OCI-LY1 (cell line): ENCODE results near the gene AMIGO3.

Experiments used
- H2AFZ ChIP-seq: fragments of 200-600 bp; sonication (generic), shearing (Covaris generic); 2 replicates; pipeline ENCODE4 v1.6.0; 2014; ENCODE audit warnings: antibody characterized with exemption, mild to moderate bottlenecking, low read length
- H3F3A ChIP-seq: fragments of 200-600 bp; sonication (generic), shearing (Covaris generic); 2 replicates; pipeline ENCODE4 v1.6.0; 2014; ENCODE audit warnings: mild to moderate bottlenecking, antibody characterized with exemption, low read length, moderate library complexity; ENCODE audit not compliant: insufficient read depth
- H3K27ac ChIP-seq: fragments of 200-600 bp; sonication (generic); 2 replicates; pipeline ENCODE4 v1.5.1; 2014; ENCODE audit warnings: low read length, mixed run types, mild to moderate bottlenecking, low read depth; ENCODE audit not compliant: poor library complexity, severe bottlenecking
- H3K27me3 ChIP-seq: fragments of 200-600 bp; sonication (generic); 2 replicates; pipeline ENCODE4 v1.6.0; 2014; ENCODE audit warnings: antibody characterized with exemption, mild to moderate bottlenecking, low read length, moderate library complexity; ENCODE audit not compliant: insufficient read depth
- H3K36me3 ChIP-seq: fragments of 200-600 bp; sonication (generic); 2 replicates; pipeline ENCODE4 v1.6.1; 2014; ENCODE audit warnings: mild to moderate bottlenecking, antibody characterized with exemption, low read length, moderate library complexity, mixed read lengths; ENCODE audit not compliant: insufficient read depth
- H3K4me1 ChIP-seq: fragments of 200-600 bp; sonication (generic); 2 replicates; pipeline ENCODE4 v1.5.1; 2014; ENCODE audit warnings: mild to moderate bottlenecking, low read length, moderate library complexity; ENCODE audit not compliant: insufficient read depth, severe bottlenecking
- H3K4me2 ChIP-seq: fragments of 200-600 bp; sonication (generic), shearing (Covaris generic); 2 replicates; pipeline ENCODE4 v1.6.1; 2014; ENCODE audit warnings: low read length
- H3K4me3 ChIP-seq: fragments of 200-600 bp; sonication (generic); 2 replicates; pipeline ENCODE4 v1.5.1; 2014; ENCODE audit warnings: low read length, low read depth, mild to moderate bottlenecking, mixed read lengths; ENCODE audit not compliant: poor library complexity, severe bottlenecking
- H3K79me2 ChIP-seq: fragments of 200-600 bp; shearing (Covaris generic); 2 replicates; pipeline ENCODE4 v1.6.1; 2016; ENCODE audit warnings: mixed run types, low read length, mixed read lengths; ENCODE audit not compliant: insufficient read depth
- H3K9ac ChIP-seq: fragments of 200-600 bp; sonication (generic), shearing (Covaris generic); 2 replicates; pipeline ENCODE4 v1.6.1; 2014; ENCODE audit warnings: mild to moderate bottlenecking, low read length, mixed read lengths
- H3K9me2 ChIP-seq: fragments of 200-600 bp; sonication (generic), shearing (Covaris generic); 2 replicates; pipeline ENCODE4 v1.6.1; 2014; ENCODE audit warnings: low read depth, mild to moderate bottlenecking, low read length, mixed read lengths
- H3K9me3 ChIP-seq: fragments of 200-600 bp; shearing (Covaris generic); 2 replicates; pipeline ENCODE4 v1.6.1; 2014; ENCODE audit warnings: low read length, mixed read lengths
- H4K20me1 ChIP-seq: fragments of 200-600 bp; sonication (generic), shearing (Covaris generic); 2 replicates; pipeline ENCODE4 v1.6.0; 2016; ENCODE audit warnings: mild to moderate bottlenecking, low read length; ENCODE audit not compliant: insufficient read depth
- EZH2 ChIP-seq: fragments of 200-600 bp; sonication (generic), shearing (Covaris generic); IDR thresholded peaks from 2 replicates; pipeline ENCODE4 v1.8.0; 2017; ENCODE audit warnings: borderline replicate concordance, mixed run types, mild to moderate bottlenecking, antibody characterized with exemption, low read length, moderate library complexity, mixed read lengths
- TF ChIP-seq, protein P1 (sequence below): fragments of 200-600 bp; sonication (generic), shearing (Covaris generic); IDR thresholded peaks from 2 replicates; pipeline ENCODE4 v1.5.1; 2017; ENCODE audit warnings: mild to moderate bottlenecking, antibody characterized with exemption, low read length, moderate library complexity, mixed read lengths

The AMIGO3 gene

DNA sequence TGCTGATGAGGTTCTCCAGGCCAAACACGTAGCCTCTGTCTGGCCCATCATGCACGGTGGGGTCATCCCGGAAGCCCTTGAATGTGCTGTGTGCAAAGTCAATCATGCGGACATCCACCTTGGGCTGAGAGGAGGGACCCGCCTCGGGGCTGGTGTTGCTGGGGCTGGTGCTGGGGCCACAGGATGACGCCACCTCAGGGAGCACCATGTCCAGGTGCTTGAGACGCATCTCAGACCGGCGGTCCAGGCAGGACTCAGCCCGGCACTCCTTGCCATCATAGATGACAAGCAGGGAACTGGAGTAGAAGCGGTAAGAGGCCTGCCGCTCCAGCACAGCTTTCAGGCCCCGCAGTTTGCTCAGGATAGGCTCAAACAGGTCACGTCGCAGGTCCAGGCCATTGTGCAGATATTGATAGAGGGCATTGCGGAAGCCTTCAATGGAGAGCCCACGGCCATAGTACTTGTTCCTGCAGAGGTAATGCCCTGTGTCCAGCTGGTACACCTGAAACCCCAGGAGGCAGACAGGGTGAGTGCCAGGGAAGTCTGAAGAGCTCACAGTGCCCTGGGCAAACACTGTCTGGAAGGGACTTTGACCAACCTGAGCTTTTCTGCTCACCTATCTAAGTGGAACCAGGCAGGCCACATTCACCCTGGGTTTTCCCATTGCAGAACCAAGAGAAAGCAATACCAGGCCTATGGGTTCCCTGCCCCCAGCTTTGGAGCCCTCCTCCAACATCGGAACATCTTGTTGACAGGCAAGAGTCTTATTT, 7.9 kb upstream of the AMIGO3 start:
- peak overlapping the region; percentile 30; the same call in 1 of the 2 replicates for H3K9ac ChIP-seq
- peak overlapping the region; percentile 85 for H3K27ac ChIP-seq
- no peak overlapping the region for H2AFZ ChIP-seq
- H3K4me3 ChIP-seq: no peak overlapping the region
- H3K36me3 ChIP-seq: peaks cover 31% of the 10 kb centered on the region
- H3K9me3 ChIP-seq: no peaks in the 10 kb centered on the region
- H3K79me2 ChIP-seq: no peaks in the 10 kb centered on the region
- TF ChIP-seq, protein P1, sequence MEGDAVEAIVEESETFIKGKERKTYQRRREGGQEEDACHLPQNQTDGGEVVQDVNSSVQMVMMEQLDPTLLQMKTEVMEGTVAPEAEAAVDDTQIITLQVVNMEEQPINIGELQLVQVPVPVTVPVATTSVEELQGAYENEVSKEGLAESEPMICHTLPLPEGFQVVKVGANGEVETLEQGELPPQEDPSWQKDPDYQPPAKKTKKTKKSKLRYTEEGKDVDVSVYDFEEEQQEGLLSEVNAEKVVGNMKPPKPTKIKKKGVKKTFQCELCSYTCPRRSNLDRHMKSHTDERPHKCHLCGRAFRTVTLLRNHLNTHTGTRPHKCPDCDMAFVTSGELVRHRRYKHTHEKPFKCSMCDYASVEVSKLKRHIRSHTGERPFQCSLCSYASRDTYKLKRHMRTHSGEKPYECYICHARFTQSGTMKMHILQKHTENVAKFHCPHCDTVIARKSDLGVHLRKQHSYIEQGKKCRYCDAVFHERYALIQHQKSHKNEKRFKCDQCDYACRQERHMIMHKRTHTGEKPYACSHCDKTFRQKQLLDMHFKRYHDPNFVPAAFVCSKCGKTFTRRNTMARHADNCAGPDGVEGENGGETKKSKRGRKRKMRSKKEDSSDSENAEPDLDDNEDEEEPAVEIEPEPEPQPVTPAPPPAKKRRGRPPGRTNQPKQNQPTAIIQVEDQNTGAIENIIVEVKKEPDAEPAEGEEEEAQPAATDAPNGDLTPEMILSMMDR: no peak
- no peak for TF ChIP-seq EZH2
- no peaks in the 10 kb centered on the region for H3K9me2 ChIP-seq
- H4K20me1 ChIP-seq: no peaks in the 10 kb centered on the region
- H3K4me2 ChIP-seq: peak overlapping the region; percentile 28; the same call in 1 of the 2 replicates
- H3K27me3 ChIP-seq: no peaks in the 10 kb centered on the region
- peaks cover 30% of the 10 kb centered on the region for H3K4me1 ChIP-seq
- no peaks in the 10 kb centered on the region for H3F3A ChIP-seq

DNA sequence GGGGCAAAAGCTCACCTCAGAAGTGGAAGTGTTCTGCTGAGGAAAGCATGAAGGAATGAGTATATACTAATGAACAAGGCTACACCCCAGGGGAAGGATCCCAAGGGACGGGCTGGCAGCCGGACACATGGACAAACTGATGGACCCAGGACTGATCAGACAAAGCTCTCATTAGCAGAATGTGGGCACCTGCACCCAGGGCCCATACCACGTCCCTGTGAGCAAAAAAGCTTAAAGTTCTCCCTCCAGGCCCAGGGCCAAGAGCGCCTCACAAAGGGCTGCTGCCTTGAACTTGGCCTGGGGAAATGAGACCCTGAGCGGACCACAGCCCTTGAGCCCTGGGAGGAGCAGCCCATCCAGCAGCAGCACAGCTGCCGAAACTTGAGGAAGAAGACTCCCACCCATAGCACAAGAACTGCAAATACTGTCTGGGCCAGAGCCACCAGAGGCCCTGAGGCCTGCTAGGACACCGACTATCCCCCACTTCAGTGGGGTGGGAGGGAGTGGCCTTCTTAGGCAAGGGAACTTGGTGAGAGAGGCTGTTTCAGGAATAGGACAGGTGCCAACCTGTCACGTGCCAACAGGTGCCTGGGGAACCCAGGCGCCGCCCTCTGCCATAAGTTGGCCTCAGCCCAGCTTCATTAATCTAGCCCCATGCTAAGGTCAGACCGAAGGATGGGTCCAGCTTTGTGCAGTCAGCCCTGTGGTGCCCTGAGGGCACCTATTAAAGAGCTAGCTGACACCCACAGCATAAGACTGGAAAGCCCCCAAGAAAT, 6.6 kb upstream of the AMIGO3 start:
- H3K36me3 ChIP-seq: peaks cover 35% of the 10 kb centered on the region
- H2AFZ ChIP-seq: no peak overlapping the region
- H4K20me1 ChIP-seq: no peaks in the 10 kb centered on the region
- no peaks in the 10 kb centered on the region for H3K79me2 ChIP-seq
- no peak overlapping the region for H3K4me3 ChIP-seq
- no peaks in the 10 kb centered on the region for H3K9me2 ChIP-seq
- H3K4me2 ChIP-seq: no peak overlapping the region; the same call in 1 of the 2 replicates
- no peaks in the 10 kb centered on the region for H3F3A ChIP-seq
- H3K27ac ChIP-seq: peak overlapping the region; percentile 85
- no peak overlapping the region; the same call in 1 of the 2 replicates for H3K9ac ChIP-seq
- no peaks in the 10 kb centered on the region for H3K9me3 ChIP-seq
- no peaks in the 10 kb centered on the region for H3K27me3 ChIP-seq
- TF ChIP-seq, protein P1: no peak
- TF ChIP-seq EZH2: no peak
- peaks cover 30% of the 10 kb centered on the region for H3K4me1 ChIP-seq

DNA sequence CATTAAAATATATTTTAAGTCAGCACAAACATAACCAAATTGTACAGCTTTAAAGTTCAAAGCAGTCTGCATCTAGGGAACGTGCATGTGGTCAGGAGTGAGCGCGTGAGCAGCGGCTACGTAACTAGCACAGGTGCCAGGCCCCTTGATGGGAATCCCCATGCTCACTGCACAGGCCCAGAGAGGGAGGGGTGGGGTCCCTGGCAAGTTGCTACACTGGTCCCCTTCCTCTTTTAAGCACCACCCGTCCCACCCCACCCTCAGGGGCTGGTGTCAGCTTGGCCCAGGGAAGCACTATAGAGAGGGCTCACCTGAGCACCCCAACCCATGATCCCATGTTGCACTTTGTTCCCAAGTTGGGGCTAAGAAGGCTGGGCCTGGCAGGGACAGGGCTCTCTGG, 5.1 kb upstream of the AMIGO3 start:
- peak overlapping the region; percentile 85 for H3K27ac ChIP-seq

More for the DNA sequence above, 5.1 kb upstream of the AMIGO3 start:
- peaks cover 33% of the 10 kb centered on the region for H3K36me3 ChIP-seq
- H3K4me1 ChIP-seq: peaks cover 33% of the 10 kb centered on the region
- no peaks in the 10 kb centered on the region for H3K79me2 ChIP-seq
- no peak overlapping the region for H2AFZ ChIP-seq
- TF ChIP-seq EZH2: no peak
- TF ChIP-seq, protein P1: no peak
- H4K20me1 ChIP-seq: no peaks in the 10 kb centered on the region
- H3K9me2 ChIP-seq: no peaks in the 10 kb centered on the region
- H3K27me3 ChIP-seq: no peaks in the 10 kb centered on the region
- no peaks in the 10 kb centered on the region for H3F3A ChIP-seq
- H3K9me3 ChIP-seq: no peaks in the 10 kb centered on the region
- H3K9ac ChIP-seq: peak overlapping the region; percentile 95
- peak overlapping the region; percentile 76 for H3K4me3 ChIP-seq
- peak overlapping the region; percentile 94 for H3K4me2 ChIP-seq
